GM19240 (cell line): ENCODE data around the gene ELK4.
"Not testable (repeated sequence)": the region's sequence is repeated elsewhere in the genome, so short reads cannot be mapped to it uniquely, and the experiment has no call there.

Experiments used
- DNase-seq: peaks from one replicate; pipeline ENCODE4 v3.0.0; 2011; ENCODE audit warnings: low spot score; ENCODE audit not compliant: insufficient read length

ELK4 gene

DNA sequence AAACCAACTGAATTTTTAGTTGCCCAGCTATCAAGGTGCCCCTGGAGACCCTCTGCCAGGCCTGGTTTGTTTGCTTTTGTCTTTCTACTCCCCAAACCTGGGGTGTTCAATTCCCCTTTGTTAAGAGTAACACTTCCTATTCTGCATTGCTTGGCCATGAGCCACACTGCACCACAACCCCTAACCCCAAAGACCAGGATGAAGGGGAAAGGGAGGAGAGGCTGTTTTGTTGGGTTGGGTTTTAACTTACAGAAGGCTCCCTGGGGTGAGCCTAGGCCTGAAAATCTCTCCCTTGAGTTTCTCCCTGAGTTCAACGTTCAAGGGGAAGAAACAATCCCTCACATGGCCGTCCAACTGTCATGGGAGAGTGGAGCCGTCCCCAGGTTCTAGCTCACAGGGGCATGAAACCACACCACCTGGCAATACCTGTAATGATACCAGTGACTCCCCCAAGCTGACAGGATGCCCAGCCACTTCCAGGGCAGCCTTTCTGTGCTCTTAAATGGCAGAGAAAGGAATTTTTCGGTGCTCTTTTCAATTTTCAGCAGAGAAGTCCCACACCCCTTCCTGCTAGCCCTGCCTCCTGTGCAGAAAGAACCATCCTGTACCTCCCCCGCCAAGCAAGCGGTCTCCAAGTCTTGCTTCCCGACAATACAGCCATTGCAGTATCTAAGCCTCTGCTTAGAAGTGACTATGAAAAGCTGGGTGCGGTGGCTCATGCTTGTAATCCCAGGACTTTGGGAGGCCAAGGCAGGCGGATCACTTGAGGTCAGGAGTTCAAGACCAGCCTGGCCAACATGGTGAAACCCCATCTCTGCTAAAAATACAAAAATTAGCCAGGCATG is 33.6 kb upstream of the ELK4 start:
- DNase-seq: no peak

DNA sequence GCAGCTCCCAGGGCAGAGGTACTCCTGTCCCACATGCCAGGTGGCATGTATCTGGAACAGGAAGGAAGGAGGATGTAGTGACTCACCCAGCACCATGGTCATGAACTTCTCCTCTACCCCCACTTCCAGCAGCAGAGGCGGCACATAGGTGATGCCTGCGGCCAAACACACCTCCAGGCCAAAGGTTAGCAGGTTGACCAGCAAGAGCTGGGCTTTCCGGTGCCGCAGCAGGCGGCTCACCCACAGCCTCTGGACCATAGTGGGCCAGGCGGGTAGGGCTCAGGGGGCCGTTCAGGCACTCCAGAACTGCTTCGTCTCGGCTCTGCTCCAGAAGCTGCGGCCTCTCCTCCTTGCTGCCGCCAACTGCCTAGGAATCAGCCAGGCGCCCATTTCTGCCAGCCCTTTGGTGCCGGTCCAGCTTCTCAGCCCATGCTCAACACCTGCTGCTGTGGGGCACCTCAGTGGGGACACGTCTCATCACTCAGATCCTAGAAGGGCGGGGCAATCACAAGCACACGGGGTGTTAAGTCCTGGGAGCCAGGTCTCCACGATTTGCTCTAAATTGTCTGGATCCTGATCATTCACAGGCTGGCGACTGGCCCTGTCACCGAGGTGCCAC is 32.7 kb upstream of the ELK4 start:
- no peak for DNase-seq

DNA sequence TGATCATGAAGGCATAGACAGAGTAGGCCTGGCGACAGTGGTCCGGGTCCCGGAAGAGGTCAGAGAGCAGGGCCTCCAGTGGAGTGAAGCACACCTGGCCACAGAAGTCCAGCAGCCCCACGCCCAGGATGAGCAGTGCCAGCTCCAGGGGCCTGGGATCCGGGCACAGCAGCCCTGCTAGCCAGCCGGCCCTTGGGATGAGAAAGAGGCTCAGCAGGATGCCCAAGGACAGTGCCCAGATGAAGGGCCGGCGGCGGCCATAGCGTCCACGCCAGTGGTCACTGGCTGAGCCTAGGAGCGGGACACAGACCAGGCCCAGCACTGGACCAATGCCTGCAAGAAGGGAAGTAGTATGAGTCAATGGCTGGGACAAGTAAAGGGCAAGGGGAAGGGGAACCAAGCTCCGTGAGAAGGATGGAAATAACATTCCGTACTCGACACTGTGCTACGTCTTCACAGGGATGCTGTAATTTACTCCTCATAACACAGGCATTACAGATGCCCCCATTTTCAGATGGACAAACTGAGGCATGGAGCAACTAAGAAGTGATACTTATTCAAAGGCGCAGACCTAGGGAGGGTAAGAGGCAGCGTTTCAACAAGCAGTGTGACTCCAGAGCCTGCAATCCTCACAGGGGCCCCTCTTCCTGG is 31.6 kb upstream of the ELK4 start:
- DNase-seq: no peak

DNA sequence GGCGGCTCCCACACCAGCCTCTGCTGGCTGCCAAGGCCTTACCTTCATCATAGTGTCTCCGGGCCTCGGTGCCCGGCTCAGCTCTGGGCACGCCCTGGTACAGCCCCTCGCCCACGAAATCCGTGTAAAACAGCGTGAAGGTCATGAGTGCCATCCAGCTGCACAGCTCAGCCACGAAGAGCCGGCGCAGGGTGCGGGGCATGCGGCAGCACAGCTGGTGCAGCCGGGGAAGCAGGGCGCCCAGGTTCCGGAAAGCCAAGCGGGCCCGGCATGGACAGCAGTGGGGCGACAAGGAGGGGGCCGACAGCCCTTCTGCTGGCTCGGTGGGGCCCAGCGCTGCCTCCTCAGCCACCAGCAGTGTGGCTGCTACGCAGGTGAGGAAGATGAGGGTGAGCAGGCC is 31.0 kb upstream of the ELK4 start:
- no peak for DNase-seq

DNA sequence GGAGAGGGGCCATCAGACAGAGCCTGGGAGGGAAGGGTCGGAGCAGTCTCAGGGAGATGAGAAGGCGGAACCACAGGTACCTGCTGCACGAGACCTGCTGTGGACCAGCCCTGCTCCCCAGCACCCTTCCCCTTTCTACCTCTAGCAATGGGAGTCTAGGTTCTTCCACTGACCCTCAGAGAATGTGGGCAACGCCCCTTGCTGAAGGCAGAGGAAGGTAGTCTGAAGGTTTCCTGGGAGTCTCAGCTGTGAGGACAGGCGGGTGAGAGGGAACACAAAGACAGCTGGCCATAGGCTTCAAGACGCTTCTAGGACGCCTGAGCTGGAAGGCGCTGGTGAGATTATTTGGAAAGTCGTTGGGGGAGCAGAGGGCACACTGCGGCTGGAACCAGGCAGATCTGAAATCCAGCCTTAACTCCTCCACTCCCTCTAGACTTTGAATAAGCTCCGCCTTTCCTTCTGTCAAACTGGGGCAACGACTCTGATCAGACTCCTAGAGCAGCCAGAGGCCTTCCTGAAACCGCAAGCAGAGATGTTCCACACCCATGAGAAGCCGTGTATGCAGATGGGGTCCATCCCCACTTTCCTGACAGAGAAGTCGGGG is 30.4 kb upstream of the ELK4 start:
- DNase-seq: no peak

DNA sequence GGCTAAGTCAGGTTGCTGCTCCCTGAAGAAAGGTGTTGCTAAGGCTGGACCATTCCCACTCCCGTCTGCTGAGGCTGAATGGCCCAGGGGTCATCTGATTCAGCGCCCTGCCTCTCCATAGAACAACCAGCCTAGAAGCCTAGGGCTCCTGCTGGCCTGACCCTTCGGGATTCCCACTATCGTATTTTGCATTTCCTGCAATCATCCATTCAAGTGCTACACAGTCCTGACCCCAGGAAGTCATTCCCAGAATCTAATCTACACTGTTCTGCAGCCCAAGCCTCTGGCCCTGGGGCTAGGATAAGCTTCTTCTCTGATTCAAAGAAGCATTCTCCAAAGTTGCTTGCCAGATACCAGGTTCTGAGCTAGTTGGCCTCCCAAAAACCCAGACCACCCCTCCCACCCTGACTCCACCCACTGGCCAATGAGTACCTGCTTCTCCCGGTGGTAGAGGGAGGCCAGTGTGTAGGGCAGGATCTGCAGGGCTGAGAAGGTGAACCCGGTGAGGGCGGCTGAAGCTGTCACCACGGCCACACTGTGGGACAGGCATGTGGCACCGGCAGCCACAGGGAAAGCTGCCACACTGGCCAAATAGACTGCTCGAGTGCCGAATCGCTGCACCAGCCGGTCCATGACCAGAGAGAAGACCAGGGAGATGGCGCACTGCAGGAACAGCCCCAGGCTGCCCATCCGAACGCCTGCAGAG is 29.8 kb upstream of the ELK4 start:
- DNase-seq: no peak

DNA sequence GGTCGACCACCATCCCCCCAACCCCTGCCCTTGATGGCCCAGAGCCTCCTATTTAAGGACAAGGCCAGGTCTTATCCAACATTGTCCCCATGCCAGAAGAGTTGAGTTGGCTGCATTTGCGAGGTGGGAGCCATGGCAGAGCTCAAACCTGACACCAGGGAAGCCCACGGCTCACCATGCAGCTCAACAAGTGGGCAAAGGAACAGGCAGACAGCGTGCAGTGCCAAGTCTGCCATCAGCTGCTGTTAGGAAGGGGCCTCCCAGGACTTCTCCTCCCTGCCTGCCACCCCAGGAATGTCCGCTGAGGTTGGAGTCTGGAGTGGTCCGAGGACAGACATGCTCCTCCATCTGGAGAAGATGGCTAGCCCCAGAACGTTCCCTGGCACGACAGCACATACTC is 28.6 kb upstream of the ELK4 start:
- DNase-seq: no peak

DNA sequence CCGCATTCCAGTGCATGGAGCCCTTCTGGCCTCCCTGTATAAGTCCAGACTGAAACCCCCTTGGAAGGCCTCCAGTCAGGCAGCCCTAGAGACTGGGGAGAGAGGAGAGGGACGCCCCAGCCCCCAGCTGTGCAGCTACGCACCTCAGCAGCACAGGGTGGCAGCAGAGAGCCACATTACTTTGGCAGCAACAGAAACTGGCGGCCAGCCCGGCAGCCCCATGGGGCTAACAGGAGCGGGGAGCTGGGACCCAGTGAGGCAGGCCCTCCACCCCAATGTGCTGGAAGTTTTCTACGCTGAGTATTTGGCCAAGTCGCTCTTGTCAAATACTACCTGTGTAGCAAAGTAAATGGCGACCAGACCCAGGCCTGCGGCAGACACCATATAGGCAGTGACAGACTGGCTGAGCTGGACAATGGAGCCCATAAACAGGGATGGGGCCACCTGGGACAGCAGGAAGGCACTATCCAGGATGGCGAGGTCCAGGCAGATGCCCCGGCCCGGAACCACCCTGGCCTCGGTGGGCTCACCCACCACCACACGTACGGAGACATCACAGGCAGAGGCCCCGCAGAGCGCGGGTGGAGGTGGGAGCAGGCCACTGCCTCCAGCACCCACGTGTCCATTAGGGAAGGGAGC is 27.3 kb upstream of the ELK4 start:
- peak; percentile 93 for DNase-seq

DNA sequence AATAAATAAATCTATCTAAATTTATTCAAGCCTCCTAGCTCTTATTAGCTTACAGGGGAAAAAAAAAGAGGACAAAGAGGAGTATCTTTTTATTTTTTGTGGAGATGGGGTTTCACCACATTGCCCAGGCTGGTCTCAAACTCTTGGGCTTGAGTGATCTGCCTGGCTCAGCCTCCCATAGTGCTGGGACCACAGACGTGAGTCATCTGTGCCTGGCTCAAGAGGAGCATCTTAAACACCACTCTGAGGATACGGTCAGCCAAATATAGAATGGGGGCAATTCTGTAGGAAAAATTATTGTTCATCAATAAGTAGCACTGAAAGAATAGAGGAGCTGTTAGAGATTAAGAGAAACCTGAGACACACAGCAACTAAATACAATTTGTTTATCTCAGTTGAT is 24.4 kb upstream of the ELK4 start:
- no peak for DNase-seq

DNA sequence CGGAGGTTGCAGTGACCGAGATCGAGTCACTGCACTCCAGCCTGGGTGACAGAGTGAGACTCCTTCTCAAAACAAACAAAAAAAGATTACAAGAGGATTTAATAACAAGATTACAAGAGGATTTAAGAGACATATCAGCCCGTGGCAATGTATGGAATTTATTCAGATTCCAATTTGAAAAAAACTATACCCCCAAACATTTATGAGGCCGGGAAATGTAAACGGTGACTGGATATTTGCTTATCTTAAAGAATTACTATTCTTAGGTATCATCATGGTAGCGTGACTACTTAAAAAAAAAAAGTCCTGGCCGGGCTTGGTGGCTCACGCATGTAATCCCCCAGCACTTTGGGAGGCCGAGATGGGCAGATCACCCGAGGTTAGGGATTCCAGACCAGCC is 21.2 kb upstream of the ELK4 start:
- no peak for DNase-seq

DNA sequence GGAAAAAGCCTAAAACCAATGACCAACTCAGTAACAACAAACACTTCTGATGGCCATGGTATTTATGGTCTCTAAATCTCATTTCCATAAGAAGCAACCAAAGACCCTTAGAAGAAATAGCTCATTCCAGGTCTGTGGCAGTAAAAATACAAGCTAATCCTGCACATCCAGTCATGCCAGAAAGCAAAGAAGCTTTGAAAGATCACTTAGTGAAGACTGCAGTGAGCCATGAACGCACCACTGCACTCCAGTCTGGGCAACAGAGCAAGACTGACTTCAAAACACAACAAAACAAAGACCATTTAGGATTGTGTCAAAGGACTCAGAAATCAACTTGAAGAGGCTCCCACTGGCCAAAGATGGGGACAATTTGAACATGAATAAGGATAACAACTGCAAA is 18.4 kb upstream of the ELK4 start:
- no peak for DNase-seq

DNA sequence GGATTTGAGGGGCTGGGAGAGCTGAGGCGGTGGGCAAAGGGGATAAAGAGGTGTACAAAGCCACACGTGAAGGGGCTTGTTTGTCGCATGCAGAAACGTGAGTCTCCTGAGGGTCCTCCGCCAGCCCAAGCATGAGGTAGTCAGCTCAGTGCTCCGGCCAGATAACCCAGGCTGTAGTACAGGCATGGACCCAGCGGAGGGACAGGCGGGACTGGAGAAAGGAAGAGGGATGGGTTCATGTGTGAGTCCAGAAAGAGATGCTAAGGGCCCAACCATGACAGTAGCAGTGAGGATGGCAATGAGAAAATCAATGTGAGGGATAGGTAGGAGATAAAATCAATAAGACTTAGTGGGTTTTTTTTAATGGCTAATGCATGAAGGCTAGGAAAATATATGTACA is 13.7 kb upstream of the ELK4 start:
- DNase-seq: no peak

DNA sequence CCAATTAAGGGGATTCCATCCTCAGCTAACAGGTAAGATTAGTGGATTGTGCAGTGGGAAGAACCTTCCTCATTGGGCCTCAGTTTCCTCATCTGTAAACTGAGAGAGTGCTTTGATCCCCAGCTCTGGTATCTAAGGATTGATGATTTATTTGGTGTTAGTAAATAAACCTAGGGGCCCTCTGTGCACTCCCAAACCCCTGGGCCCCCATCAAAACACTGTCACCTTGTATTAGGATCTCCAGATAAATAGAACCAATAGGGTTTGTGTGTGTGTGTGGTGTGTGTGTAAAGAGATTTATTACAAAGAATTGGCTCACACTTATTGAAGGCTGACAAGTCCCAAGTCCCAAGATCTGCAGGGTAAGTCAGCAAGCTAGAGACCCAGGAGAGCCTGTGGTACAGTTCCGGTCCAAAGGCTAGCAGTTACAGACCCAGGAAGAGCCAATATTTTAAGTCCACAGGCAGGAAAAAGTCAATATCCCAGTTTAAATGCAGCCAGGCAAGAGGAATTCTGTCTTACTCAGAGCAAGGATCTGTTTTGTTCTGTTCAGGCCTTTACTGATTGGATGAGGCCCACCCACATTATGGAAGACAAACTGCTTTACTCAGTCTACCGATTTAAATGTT is 11.0 kb upstream of the ELK4 start:
- no peak for DNase-seq

DNA sequence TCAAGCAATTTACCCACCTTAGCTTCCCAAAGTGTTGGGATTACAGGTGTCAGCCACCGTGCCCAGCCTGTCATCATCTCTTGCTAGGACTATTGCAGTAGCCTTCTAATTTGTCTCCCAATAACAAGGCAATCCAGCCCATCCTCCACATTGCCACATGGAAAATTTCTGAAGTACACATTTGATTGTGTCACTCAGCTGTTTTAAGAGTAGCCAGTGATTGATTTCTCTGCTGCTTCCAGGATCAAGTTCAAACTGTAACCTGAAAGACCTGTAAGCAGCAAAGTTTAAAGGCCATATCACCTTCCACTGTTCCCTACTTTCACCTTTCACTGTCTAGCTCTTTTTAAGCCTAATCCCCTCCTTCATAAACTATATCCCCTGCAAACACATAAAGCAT is 7.8 kb upstream of the ELK4 start:
- DNase-seq: no peak

DNA sequence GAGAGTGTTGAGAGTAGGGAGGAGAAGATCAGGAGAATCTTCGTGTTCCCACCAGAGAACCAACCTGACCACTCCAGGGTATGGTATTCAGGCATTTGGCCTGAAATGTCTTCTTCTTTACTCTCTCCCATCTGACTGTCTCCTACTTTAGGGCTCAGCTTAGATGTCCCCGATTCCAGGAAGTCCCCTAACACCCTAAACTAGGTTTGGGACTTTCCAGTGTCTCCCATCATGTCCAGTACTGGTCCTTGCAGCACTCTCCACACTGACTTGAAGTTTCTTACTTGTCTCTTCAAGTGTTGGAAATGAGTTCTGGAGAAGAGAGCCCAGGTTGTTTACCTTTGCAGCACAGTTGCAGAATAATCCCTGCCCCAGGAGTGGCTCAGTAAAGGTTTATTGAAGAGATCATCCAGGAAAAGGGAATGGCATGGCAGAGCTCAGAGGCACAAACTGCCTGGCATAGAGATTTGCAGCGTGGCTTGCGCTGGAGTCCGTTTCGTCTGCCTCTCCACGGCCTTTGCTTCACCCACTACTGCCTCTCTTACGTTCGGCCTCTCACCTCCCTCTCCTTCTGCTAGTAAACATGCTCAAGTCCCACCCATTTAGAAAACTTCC is 6.2 kb upstream of the ELK4 start:
- DNase-seq: no peak

DNA sequence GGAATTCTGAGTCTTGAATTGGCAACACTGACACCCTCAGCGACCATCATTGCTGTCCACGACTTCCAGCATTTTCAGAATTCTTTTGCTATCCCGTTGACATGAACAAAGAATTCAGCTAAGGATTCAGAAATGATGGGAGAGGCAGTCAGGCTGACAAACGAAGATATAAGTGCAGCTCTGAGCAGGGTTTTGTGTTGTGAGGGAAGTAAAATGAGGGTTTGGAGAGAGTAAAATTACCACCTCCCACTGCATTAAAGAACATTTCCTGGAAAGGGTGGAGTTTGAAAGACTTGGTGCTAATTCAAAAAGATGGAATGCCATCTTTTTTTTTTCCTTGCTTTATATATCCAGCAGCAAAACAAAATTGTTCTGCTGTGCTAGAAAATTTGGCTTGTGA is 4.9 kb upstream of the ELK4 start:
- DNase-seq: no peak

DNA sequence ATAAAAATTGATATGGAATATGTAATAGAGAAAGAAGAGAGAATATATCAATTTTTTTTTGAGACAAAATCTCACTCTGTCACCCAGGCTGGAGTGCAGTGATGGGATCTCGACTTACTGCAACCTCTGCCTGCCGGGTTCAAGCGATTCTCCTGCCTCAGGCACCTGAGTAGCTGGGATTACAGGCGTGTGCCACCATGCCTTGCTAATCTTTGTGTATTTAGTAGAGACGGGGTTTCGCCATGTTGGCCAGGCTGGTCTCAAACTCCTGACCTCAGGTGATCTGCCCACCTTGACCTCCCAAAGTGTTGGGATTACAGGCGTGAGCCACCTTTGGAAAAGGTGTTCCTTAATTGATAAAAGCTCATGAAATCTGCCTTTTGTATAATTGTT is 4.3 kb upstream of the ELK4 start:
- not testable (repeated sequence) for DNase-seq

DNA sequence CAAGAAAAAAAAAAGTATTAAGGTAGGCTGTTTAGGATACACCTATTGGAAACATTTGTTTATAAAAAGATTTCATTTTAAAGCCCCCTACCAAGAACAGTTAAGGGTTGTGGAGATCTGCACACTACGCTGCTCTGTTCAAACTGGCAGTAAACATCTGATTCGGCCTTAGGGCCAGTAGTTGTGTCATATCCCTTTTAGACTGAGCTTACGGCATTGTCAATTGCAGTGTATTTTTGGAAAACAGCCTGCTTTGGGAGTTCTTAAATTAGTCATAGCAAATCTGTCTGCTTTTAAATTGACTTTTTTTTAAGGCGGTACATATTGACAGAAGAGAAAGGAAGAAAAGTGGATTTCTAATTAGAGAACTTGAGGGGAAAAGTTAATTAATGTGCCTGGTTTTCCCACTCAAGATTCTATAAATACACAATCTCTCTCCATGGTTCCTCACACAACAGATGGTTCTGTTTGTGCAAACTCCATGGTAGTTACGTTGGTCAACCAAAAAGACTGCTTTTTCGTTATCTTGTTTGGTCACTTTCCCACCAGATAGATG is 1.7 kb upstream of the ELK4 start:
- no peak for DNase-seq

DNA sequence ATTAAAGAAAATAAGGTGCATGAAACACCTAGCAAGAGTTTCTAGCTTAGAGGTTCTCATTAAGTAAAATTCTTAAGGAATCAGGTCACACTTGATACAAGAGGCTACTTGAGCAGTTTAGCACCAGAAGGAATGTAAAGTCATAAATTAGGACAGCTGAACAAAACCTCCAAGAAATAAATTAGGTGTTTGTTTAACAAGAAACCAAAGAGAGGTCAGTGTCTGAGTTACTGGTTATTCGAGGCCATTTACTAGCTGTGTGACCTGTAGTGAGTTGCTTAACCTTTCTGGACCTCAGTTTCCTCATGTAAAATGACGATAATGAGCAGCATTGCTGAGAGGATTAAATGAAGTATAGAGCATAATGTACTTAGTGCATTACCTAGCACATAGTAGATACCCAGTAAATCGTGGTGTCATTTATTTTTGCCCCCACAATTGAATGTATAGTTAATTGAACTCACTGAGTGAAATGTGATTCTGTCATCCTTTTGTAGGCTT is 908 bp upstream of the ELK4 start:
- no peak for DNase-seq
